Lung (tissue), 12 donors: ENCODE measurements around the gene STEEP1. TPM values are rescaled to one million over a fixed set of nuclear protein-coding genes. Genes with fewer than 3 reads are reported as not detected.
"Not testable (repeated sequence)": the region's sequence is repeated elsewhere in the genome, so short reads cannot be mapped to it uniquely, and the experiment has no call there.

Experiments used
- ATAC-seq: fragments of 200-7000 bp; cut with Tn5 transposase; one replicate; pipeline ENCODE4 v1.9.1; 2020; ENCODE audit warnings: moderate number of reproducible peaks; ENCODE audit not compliant: insufficient read depth, low FRiP score
- DNase-seq, 3 donors: peaks; one replicate each; pipeline ENCODE4 v3.0.0-alpha.2; 2013 to 2017
- H3K27ac ChIP-seq, 2 donors: one replicate each; pipeline ENCODE4 v1.5.1; 2013; ENCODE audit warnings: mild to moderate bottlenecking in 2 of 2, moderate library complexity in 2 of 2, control low read depth in 1 of 2, inconsistent platforms in 1 of 2, low read depth in 1 of 2, low read length in 1 of 2
- H3K27me3 ChIP-seq, 3 donors: one replicate each; pipeline ENCODE4 v1.5.1; 2013; ENCODE audit warnings: low read length in 2 of 3; ENCODE audit not compliant: control insufficient read depth in 3 of 3, insufficient read depth in 3 of 3
- H3K36me3 ChIP-seq, 4 donors: one replicate each; pipeline ENCODE4 v1.5.1; 2013; ENCODE audit warnings: low read length in 4 of 4, mild to moderate bottlenecking in 1 of 4, moderate library complexity in 1 of 4; ENCODE audit not compliant: control insufficient read depth in 4 of 4, insufficient read depth in 4 of 4
- H3K4me1 ChIP-seq, 5 donors: one replicate each; pipeline ENCODE4 v1.5.1; 2013; ENCODE audit warnings: low read length in 5 of 5, mild to moderate bottlenecking in 2 of 5, moderate library complexity in 1 of 5; ENCODE audit not compliant: control insufficient read depth in 5 of 5, insufficient read depth in 5 of 5
- H3K4me3 ChIP-seq: one replicate; pipeline ENCODE4 v1.5.1; 2013; ENCODE audit warnings: mild to moderate bottlenecking, control low read depth, moderate library complexity
- H3K9ac ChIP-seq, 2 donors: one replicate each; pipeline ENCODE4 v1.5.1; 2013; ENCODE audit warnings: low read length in 2 of 2, control low read depth in 1 of 2; ENCODE audit not compliant: insufficient read depth in 1 of 2
- H3K9me3 ChIP-seq, 4 donors: one replicate each; pipeline ENCODE4 v1.5.1; 2013; ENCODE audit warnings: low read length in 3 of 4, mild to moderate bottlenecking in 1 of 4, moderate library complexity in 1 of 4; ENCODE audit not compliant: control insufficient read depth in 4 of 4, insufficient read depth in 3 of 4
- WGBS, 2 donors: extraction: QIAGEN DNeasy Blood & Tissue Kit; methylation state at CpG; one replicate each; pipeline ENCODE4 v1.1.7; 2013; 5-methylcytosine and 5-hydroxymethylcytosine counted together
- polyA plus RNA-seq, 2 donors: library from polyadenylated mRNA; stranded (reverse); fragments of 200-250 nt; gene quantifications; one replicate each; pipeline ENCODE4 v1.2.1, GENCODE V29; 2013
- total RNA-seq, 2 donors: library from RNA; depleted of rRNA in 1 of 2; stranded (reverse); fragments of >200 nt in 1 of 2; gene quantifications; one replicate each; pipeline ENCODE4 v1.2.1, GENCODE V29; 2014 to 2021
- TF ChIP-seq, protein P1 (sequence below): IDR thresholded peaks from 2 replicates; pipeline ENCODE4 v1.5.1; 2012; ENCODE audit warnings: mild to moderate bottlenecking; ENCODE audit errors: control extremely low read depth, extremely low read depth
- donor health status: control.
- donor health status: control.
- donor health status: Bipolar disorder and iron deficiency.
- donor health status: healthy.
- donor health status: DM: yes; HTN: yes; CAD: no.

STEEP1 gene
- total and polyA plus RNA-seq, 4 donors = 8.3 to 40.8 (median 18.2) TPM

DNA sequence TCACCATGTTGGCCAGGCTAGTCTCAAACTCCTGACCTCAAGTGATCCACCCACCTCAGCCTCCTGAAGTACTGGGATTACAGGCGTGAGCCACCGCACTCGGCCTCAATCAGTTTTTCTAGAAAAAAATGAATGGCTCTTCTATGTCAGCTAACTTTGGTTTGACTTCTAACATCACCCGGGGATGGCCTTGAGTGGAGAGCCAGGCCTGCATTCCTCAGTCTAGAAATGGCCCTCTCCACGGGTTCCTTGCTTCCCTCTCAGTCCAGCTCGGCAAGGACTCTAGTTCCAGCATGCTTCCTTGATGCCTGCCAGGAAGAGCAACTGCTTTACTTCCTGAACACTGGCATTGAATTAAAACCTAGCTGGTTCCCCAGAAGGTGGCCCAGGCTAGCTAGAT lies 58.0 kb downstream of the STEEP1 start:
- H3K27me3 ChIP-seq = no peaks in the 10 kb centered on the region
- H3K4me1 ChIP-seq = peaks cover 0 to 1% (median 0%) of the 10 kb centered on the region in 5 donors
- no peaks in the 10 kb centered on the region for H3K9me3 ChIP-seq
- TF ChIP-seq, protein P1, sequence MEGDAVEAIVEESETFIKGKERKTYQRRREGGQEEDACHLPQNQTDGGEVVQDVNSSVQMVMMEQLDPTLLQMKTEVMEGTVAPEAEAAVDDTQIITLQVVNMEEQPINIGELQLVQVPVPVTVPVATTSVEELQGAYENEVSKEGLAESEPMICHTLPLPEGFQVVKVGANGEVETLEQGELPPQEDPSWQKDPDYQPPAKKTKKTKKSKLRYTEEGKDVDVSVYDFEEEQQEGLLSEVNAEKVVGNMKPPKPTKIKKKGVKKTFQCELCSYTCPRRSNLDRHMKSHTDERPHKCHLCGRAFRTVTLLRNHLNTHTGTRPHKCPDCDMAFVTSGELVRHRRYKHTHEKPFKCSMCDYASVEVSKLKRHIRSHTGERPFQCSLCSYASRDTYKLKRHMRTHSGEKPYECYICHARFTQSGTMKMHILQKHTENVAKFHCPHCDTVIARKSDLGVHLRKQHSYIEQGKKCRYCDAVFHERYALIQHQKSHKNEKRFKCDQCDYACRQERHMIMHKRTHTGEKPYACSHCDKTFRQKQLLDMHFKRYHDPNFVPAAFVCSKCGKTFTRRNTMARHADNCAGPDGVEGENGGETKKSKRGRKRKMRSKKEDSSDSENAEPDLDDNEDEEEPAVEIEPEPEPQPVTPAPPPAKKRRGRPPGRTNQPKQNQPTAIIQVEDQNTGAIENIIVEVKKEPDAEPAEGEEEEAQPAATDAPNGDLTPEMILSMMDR = no peak
- peak overlapping the region in 1 of 2 donors; percentile 6 for H3K27ac ChIP-seq
- no peak for ATAC-seq
- DNase-seq = no peak
- WGBS, 2 donors = 69 to 83% methylated on average over 6 of the region's 6 CpGs
- no peak overlapping the region for H3K9ac ChIP-seq
- H3K36me3 ChIP-seq = no peaks in the 10 kb centered on the region
- H3K4me3 ChIP-seq = no peak overlapping the region

GRCh38 chrX:119505945-119506344 lies 59.3 kb downstream of the STEEP1 start:
- peaks cover 0 to 5% (median 0%) of the 10 kb centered on the region in 5 donors for H3K4me1 ChIP-seq
- ATAC-seq (no peak), DNase-seq (no peak)
- no peaks in the 10 kb centered on the region for H3K36me3 ChIP-seq
- H3K27me3 ChIP-seq = no peaks in the 10 kb centered on the region
- H3K4me3 ChIP-seq = no peak overlapping the region
- H3K9me3 ChIP-seq = no peaks in the 10 kb centered on the region
- 70 to 84% methylated on average over 4 of the region's 4 CpGs for WGBS, 2 donors
- H3K27ac ChIP-seq = no peak overlapping the region
- TF ChIP-seq, protein P1 = no peak
- no peak overlapping the region for H3K9ac ChIP-seq

GRCh38 chrX:119505145-119505544 lies 60.1 kb downstream of the STEEP1 start:
- not testable (repeated sequence) for DNase-seq, H3K27ac ChIP-seq, H3K4me1 ChIP-seq, ATAC-seq, H3K9me3 ChIP-seq, H3K36me3 ChIP-seq, H3K27me3 ChIP-seq, H3K4me3 ChIP-seq, H3K9ac ChIP-seq
- WGBS, 2 donors = 89 to 90% methylated on average over 10 of the region's 10 CpGs

- WGBS, 2 donors = 59 to 90% methylated on average over 1 to 2 of the region's 2 CpGs
- Histone ChIP-seq H3K27me3 (no peaks in the 10 kb centered on the region), H3K27ac (peak overlapping the region in 1 of 2 donors; percentile 68), H3K9me3 (no peaks in the 10 kb centered on the region), H3K9ac (no peak overlapping the region), H3K4me3 (no peak overlapping the region), H3K4me1 (peaks cover 0 to 5% (median 0%) of the 10 kb centered on the region in 5 donors), H3K36me3 (no peaks in the 10 kb centered on the region)
- TF ChIP-seq, protein P1 = no peak
- peak in 2 of 3 donors; percentile 20 to 45 for DNase-seq
- peak; percentile 67 for ATAC-seq
Observed at GRCh38 chrX:119503484-119503861, 61.7 kb downstream of the STEEP1 start.
